Measurements from ENCODE around the gene SNHG17.
"Not testable (repeated sequence)": the region's sequence is repeated elsewhere in the genome, so short reads cannot be mapped to it uniquely, and the experiment has no call there.

Gene SNHG17

DNA sequence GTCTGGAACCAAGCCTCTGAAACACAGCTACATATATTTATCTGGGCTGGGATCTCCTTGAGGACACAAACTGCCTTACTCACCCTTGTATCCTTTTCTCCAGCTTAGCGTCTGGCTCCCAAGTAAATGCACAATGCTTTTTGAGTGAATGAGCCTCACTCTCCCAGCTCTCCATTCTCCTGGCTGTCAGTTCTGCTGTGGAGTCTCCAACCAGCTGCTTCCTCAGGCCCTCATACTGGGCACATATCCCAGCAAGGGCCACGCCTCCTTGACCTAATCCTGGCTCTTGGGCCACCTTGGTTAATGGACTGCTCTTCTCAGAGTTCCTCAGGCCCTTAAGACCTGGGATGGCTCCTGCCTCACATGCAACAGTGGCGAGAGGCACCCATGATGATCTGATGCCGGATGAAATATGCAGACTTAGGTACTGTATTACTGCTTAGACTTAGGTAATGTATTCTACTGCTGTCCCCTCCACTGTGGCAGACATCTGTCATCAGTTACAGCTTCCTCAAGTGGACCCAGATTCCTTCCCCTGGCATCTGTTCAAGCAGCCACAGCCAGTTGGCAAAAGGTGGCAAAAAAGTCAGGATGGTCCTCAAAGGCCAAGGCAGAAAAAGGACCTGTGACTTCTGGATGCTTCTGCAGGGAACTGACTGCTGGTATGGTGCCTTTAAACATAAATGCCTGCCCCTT lies 16.5 kb downstream of the SNHG17 start:
- no peak for DNase-seq

DNA sequence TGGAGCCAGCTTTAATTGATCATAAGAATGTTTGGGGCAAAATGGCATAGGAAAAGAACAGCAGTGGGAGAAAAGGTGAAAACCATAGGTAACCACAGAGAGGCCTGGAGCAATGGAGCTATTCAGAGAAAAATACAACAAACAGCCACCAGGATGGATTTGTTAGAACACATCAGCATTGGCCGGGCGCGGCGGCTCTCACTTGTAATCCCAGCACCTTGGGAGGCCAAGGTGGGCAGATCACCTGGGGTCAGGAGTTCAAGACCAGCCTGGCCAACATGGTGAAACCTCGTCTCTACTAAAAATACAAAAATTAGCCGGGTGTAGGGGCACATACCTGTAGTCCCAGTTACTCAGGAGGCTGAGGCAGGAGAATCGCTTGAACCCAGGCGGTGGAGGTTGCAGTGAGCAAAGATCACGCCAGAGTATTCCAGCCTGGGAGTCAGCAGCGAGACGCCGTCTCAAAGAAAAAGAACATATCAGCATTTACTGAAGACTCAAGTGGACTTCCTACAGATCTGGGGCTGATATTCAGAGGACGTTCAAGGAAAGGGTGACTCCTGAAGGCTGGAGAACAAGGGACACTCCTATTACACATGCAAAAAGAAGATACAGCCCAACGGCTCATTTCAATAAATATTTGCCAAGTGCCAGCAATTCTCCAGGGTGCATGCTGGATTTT lies 20.2 kb downstream of the SNHG17 start:
- DNase-seq: no peak

- DNase-seq: no peak
Measured at GRCh38 chr20:38412877-38413577, 22.1 kb downstream of the SNHG17 start.

GRCh38 chr20:38407822-38408221 lies 27.3 kb downstream of the SNHG17 start:
- not testable (repeated sequence) for DNase-seq

- no peak for DNase-seq
Measured at GRCh38 chr20:38407321-38407720, 27.8 kb downstream of the SNHG17 start.

- DNase-seq: no peak
Measured at GRCh38 chr20:38406476-38406875, 28.7 kb downstream of the SNHG17 start.

- DNase-seq: no peak
Measured at GRCh38 chr20:38405132-38405531, 30.0 kb downstream of the SNHG17 start.

- DNase-seq: no peak
Measured at GRCh38 chr20:38404016-38404415, 31.1 kb downstream of the SNHG17 start.

- DNase-seq: no peak
Measured at GRCh38 chr20:38402816-38403215, 32.3 kb downstream of the SNHG17 start.

DNA sequence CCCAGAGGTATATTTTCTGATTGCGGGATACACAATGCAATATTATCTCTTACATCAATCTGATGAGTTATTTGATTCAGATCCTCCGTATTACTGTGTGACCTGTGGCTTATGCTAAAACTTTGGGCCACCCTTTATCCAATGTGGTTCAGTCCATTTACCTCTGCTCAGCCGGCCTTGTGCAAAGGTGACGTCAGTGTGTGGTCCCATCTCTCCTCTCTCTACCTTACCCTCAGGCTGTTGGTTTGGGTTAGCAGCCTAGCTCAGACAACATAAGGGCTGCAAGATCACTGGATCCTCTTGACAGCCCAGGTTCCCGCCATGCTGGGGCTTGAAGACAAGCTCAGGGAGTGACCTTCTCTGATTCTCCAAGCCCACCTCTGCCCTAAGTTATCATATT lies 33.0 kb downstream of the SNHG17 start:
- no peak for DNase-seq

DNA sequence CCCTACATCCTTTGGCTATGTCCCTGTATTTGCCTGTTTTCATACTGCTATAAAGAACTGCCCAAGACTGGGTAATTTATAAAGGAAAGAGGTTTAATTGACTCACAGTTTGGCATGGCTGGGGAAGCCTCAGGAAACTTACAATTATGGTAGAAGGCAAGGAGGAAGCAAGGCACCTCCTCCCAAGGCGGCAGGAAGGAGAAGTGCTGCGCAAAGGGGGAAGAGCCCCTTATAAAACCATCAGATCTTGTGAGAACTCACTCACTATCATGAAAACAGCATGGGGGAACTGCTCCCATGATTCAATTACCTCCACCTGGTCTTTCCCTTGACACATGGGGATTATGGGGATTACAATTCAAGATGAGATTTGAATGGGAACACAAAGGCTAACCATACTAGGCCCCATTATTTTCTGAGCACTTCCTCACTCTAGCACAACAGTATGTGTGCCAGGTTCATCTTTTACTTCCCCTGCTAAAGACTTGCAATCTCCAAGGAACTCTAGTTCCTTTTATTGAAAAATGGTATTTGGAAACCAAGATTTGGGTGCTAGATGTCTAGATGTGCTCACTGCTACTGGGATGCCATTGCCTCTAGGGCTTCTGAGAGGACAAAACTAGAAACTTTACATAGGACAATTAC lies 39.3 kb downstream of the SNHG17 start:
- not testable (repeated sequence) for DNase-seq

DNA sequence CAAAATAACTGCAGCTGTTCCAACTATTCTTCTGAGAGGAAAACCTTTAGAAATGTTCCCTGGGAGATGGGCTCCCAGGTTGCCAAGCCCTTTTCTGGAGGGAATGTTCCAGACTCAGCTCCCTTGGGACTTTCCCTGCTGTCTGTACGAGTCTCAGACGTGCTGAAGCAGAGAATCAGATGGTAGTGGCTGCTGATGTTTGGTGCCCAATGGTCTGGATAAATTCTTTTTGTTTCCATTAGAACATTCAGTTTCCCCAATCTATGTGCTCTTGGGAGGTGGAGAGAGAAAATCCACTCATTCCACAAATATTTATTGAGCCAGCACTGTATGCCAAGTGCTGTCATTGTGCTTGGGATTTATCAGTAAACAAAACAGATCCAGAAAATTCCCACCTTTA lies 40.0 kb downstream of the SNHG17 start:
- DNase-seq: no peak

DNA sequence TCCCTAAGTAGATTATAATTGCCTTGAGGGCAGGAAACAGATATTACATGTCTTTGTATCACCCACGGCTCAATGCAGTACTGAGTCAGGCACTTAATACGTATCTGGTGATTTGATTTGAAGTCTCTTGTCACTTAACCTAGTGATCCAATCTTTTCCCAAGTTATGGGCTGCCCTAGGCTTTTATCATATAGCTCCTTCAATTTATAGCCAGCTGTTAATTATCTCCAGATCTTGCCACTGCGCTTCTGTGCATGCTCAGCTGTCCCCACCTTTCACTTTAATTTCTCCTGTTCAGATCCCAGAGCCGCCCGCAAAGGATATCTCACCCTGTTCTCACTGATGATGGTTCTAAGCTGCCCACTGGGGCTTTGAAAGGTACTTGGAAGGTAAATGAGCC lies 41.9 kb downstream of the SNHG17 start:
- DNase-seq: no peak

DNA sequence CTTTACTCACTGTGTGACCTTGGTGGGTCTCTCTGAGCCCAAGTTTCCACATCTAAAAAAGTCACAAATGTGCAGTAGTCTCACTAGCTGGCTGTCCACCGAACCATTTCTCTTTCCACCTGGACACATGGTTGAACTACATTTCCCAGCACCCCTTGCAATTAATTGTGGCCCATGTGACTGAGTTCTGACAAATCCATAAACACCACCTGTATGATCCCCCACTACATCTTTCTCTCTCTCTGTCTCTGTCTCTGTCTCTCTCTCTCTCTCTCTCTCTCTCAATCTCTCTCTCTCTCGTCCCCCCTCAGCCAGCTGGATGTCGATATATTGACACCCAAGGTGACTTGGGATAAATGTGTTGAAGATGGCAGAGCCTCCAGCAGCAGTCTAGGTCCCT lies 42.8 kb downstream of the SNHG17 start:
- no peak for DNase-seq

DNA sequence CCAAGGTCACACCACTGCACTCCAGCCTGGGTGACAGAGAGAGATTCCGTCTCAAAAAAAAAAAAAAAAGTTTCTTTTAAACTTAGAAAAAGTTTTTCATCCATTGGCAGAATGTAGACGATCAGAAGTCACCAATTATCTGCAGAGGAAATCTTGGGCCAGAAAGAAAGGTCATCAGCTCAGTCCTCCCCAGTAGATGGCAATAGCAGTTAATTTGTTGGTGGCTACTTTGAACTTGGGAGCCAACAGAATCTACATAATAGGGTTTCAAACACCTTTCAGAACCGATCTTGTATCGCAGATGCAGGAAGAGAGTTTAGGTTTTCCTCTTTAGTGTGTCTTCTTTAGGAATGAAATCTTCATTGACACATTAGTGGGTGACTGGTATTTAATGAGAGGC lies 47.2 kb downstream of the SNHG17 start:
- DNase-seq: no peak

- DNase-seq: no peak
Measured at GRCh38 chr20:38386851-38387250, 48.3 kb downstream of the SNHG17 start.

DNA sequence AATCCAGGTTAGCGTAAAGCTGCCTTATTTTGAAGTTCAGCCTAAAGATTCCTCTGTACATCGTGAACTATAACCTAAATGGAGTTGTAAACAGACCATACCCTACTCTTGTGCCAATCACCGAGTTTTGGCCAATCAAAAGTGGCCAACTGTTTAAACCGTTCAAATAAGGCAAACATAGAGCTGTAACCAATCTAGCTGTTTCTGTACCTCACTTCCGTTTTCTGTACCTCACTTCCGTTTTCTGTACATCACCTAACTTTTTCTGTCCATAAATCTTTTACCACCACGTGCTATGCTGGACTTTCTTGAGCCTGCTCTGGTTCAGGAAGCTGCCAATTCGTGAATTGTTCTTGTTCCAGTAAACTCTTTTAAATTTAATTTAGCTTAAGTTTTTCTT lies 49.1 kb downstream of the SNHG17 start:
- DNase-seq: no peak

DNA sequence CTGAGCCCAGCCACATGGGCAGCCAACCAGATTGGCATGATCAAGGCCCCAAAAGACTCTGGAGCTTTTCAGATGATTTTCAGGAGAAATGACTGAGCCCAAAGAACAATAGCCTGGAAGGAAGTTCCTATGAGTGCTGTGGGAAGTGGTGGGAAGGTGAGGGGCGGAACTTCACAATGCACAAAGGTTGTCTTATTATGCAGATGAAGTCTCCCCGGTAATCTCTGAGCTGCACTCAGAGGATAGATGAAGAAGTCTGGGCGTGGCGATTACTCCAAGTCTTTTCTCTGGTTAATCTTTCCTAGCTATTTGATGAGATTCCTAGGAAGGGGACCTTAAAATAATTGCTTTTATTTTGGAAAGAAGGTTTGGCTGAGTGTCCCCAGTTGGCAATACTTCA lies 52.0 kb downstream of the SNHG17 start:
- no peak for DNase-seq

- DNase-seq: not testable (repeated sequence)
Measured at GRCh38 chr20:38377838-38378237, 57.3 kb downstream of the SNHG17 start.

DNA sequence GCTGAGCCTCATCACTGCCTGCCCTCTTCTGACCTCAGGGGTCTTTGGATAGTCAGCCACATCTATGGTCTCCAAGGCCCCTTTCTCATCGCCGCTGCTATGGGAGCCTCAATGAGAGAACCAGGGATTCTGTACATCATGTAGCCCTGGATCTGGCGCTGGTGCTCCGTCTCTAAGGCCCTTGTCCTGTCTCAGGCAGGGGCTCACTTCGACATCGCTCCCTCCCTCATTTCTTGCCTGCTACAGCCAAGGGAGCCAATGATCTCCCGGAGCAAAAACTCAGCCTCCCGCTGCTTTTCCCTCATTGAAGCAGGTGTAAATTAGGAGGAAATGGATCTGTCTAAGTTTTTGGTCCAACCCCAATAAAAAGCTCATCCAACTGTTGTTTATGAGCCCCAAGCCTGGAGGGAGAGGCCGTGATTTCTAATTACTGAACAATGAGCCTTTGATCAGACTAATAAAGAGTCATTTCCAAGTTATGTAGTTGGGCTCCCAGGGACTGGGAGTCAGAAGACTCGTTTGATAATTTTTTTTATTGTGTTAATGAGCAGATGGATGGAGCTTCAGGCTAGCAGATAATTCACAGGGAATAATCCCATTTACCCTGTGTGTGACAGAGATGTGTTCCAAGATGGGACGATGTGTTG lies 58.0 kb downstream of the SNHG17 start:
- no peak for DNase-seq

DNA sequence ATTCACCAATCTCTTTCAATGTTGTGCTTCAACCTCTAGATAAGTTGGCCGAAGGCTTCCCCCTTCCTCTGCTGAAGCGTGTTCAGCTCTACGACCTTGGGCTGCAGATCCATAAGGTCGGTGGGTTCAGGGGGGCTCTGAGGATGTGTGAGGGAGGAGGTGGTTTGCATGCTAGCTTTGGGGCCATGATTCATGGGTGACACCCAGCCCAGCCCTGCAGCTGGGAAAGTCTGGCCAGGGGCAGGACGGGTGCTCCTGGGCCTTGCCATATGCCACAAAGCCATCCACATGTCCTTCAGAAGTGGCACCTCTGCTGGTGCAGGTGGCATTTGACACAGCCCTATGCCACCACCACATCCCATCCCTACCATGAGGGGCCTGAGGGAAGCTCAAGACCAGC lies 61.2 kb downstream of the SNHG17 start:
- no peak for DNase-seq

- DNase-seq: no peak
Measured at GRCh38 chr20:38373231-38373867, 61.8 kb downstream of the SNHG17 start.

- DNase-seq: no peak
Measured at GRCh38 chr20:38372806-38373205, 62.3 kb downstream of the SNHG17 start.
